ENCODE results near the gene KLHDC8A. TPM values are rescaled to one million over a fixed set of nuclear protein-coding genes. Genes with fewer than 3 reads are reported as not detected.

Gene KLHDC8A
- total RNA-seq, 2 donors from 2014 or later, result 0.78 to 8.6 TPM

DNA sequence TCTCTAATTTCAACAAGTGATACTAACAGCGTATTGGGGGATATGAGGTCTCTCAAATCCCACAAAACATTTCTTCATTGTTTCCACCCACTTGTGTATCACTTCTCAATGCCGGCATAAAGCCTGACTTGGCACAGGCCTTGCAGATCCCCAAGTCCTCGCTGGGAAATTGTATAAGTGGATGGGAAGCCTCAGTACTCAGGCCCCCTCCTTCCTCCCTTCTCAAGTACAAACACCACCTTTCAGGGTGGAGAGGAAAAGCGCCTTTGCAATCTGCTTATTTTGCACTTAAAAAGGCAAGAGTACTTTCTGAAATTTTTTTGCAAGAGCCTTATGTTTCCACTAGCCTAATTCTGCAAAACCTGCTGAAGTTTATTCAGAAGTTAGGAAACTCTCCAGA lies 25.8 kb upstream of the KLHDC8A start:
- WGBS, 2 donors, result 88 to 96% methylated on average over 4 of the region's 4 CpGs
- ATAC-seq, result no peak

DNA sequence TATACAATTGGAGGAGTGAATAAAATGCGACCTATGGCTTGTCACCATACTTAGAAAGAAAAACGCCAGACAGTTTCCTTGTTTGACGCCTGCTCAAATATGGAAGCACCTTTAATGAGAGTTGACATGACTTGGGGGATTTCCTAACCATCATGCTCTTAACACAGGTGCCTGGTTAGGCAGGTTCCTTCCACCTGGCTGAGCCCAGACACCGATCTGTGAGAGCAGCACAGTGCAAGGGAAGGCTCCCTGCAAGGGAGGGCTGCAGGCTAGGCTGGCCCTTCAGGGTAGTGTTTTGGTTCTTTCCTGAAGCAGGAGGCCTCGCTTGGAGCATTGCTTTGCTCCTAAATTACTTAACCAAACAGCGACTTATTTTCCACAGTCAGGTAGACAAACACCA lies 24.6 kb upstream of the KLHDC8A start:
- Histone ChIP-seq H3K27me3 (no peaks in the 10 kb centered on the region), H3K9me3 (no peaks in the 10 kb centered on the region), H3K36me3 (replicated peaks in 1 of 2; ENCODE audit: insufficient read depth in 1 of 2, low read depth in 2 of 2) (no peaks in the 10 kb centered on the region), H3K4me1 (no peaks in the 10 kb centered on the region), H3K4me3 (no peak overlapping the region), H3K27ac (no peak overlapping the region)
- no peak for DNase-seq
- WGBS, 2 donors, result 82 to 90% methylated on average over 6 of the region's 6 CpGs
- intact Hi-C loops (cut with DNase I), result no loop called here
- no peak for TF ChIP-seq POLR2A (IDR thresholded peaks at IDR 0.05)
- TF ChIP-seq, protein P1, sequence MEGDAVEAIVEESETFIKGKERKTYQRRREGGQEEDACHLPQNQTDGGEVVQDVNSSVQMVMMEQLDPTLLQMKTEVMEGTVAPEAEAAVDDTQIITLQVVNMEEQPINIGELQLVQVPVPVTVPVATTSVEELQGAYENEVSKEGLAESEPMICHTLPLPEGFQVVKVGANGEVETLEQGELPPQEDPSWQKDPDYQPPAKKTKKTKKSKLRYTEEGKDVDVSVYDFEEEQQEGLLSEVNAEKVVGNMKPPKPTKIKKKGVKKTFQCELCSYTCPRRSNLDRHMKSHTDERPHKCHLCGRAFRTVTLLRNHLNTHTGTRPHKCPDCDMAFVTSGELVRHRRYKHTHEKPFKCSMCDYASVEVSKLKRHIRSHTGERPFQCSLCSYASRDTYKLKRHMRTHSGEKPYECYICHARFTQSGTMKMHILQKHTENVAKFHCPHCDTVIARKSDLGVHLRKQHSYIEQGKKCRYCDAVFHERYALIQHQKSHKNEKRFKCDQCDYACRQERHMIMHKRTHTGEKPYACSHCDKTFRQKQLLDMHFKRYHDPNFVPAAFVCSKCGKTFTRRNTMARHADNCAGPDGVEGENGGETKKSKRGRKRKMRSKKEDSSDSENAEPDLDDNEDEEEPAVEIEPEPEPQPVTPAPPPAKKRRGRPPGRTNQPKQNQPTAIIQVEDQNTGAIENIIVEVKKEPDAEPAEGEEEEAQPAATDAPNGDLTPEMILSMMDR (IDR thresholded peaks at IDR 0.05), result no peak
- ATAC-seq, result no peak

More for the DNA sequence above, 25.8 kb upstream of the KLHDC8A start:
- no peak for TF ChIP-seq POLR2A (IDR thresholded peaks at IDR 0.05)
- TF ChIP-seq, protein P1 (IDR thresholded peaks at IDR 0.05), result no peak
- intact Hi-C loops (cut with DNase I), result no loop called here
- Histone ChIP-seq H3K4me1 (no peaks in the 10 kb centered on the region), H3K4me3 (no peak overlapping the region), H3K9me3 (no peaks in the 10 kb centered on the region), H3K27me3 (no peaks in the 10 kb centered on the region), H3K36me3 (replicated peaks in 1 of 2; ENCODE audit: insufficient read depth in 1 of 2, low read depth in 2 of 2) (no peaks in the 10 kb centered on the region), H3K27ac (no peak overlapping the region)
- no peak for DNase-seq

DNA sequence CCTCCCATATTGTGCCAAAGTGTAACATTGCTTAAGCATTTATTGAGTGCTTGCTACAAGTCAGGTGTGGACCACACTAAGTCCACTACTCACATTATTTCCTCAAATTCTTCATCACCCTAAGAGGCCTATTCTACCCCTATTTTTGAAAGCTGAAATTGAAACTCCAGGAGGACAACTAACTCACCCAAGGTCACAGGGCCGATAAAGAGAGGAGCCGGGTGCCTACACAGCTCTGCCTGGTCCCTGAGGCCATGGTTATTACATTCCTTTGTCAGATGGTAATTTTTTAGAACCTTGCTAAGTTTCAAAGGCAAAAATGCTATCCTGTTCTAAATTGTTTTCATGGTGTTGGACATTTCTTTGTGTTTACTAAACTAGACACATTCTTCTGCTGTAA lies 24.2 kb upstream of the KLHDC8A start:
- 0 to 10% methylated on average over 2 of the region's 2 CpGs for WGBS, 2 donors
- Histone ChIP-seq H3K27me3 (no peaks in the 10 kb centered on the region), H3K27ac (no peak overlapping the region), H3K4me3 (no peak overlapping the region), H3K9me3 (no peaks in the 10 kb centered on the region), H3K4me1 (no peaks in the 10 kb centered on the region), H3K36me3 (replicated peaks in 1 of 2; ENCODE audit: insufficient read depth in 1 of 2, low read depth in 2 of 2) (no peaks in the 10 kb centered on the region)
- TF ChIP-seq, protein P1 (IDR thresholded peaks at IDR 0.05), result no peak
- no peak for TF ChIP-seq POLR2A (IDR thresholded peaks at IDR 0.05)
- intact Hi-C loops (cut with DNase I), result no loop called here
- ATAC-seq, result no peak
- no peak for DNase-seq

- Histone ChIP-seq H3K4me3 (no peak overlapping the region), H3K36me3 (replicated peaks in 1 of 2; ENCODE audit: insufficient read depth in 1 of 2, low read depth in 2 of 2) (no peaks in the 10 kb centered on the region), H3K27me3 (no peaks in the 10 kb centered on the region), H3K9me3 (no peaks in the 10 kb centered on the region), H3K4me1 (peaks cover 10% of the 10 kb centered on the region), H3K27ac (no peak overlapping the region)
- 68 to 75% methylated on average over 8 of the region's 8 CpGs for WGBS, 2 donors
- intact Hi-C loops (cut with DNase I), result no loop called here
- TF ChIP-seq, protein P1 (IDR thresholded peaks at IDR 0.05), result no peak
- no peak for TF ChIP-seq POLR2A (IDR thresholded peaks at IDR 0.05)
- no peak for DNase-seq
- no peak for ATAC-seq
These were observed 22.3 kb upstream of the KLHDC8A start for GRCh38 chr1:205379056-205379455.

- intact Hi-C loops (cut with DNase I), result no loop called here
- Histone ChIP-seq H3K4me3 (no peak overlapping the region), H3K27ac (no peak overlapping the region), H3K27me3 (no peaks in the 10 kb centered on the region), H3K36me3 (replicated peaks in 1 of 2; ENCODE audit: insufficient read depth in 1 of 2, low read depth in 2 of 2) (no peaks in the 10 kb centered on the region), H3K9me3 (no peaks in the 10 kb centered on the region), H3K4me1 (peaks cover 27% of the 10 kb centered on the region)
- DNase-seq (no peak), ATAC-seq (no peak)
- 91 to 93% methylated on average over 3 of the region's 3 CpGs for WGBS, 2 donors
- no peak for TF ChIP-seq POLR2A (IDR thresholded peaks at IDR 0.05)
- TF ChIP-seq, protein P1 (IDR thresholded peaks at IDR 0.05), result no peak
These were observed 20.6 kb upstream of the KLHDC8A start for GRCh38 chr1:205377355-205377754.
